ENCODE data around the gene VPS25.

DNA sequence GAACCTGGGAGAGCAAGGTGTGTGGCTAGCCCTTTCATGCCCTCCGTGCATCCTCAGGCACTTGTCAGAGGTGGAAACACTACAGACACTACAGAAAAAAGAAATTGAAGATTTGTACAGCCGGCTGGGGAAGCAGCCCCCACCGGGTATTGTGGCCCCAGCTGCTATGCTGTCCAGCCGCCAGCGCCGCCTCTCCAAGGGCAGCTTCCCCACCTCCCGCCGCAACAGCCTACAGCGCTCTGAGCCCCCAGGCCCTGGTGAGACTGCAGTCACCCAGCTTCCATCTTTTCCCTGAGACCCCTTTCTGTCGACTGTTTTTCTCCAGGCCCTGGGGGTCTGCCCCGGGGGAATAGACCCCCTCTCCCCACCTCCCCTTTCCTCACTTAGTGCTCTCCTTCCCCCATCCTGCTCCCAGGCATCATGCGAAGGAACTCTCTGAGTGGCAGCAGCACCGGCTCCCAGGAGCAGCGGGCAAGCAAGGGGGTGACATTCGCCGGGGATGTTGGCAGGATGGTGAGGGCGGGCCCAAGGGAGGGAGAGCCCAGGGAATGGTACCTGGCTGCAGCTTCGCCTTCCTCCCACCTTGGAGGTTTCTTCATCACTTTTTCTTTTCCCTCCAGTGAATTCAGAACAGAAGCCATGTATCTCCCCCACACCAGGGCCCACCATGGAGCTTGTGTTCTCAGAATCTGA is 23.0 kb downstream of the VPS25 start:
- TF ChIP-seq, protein P1, sequence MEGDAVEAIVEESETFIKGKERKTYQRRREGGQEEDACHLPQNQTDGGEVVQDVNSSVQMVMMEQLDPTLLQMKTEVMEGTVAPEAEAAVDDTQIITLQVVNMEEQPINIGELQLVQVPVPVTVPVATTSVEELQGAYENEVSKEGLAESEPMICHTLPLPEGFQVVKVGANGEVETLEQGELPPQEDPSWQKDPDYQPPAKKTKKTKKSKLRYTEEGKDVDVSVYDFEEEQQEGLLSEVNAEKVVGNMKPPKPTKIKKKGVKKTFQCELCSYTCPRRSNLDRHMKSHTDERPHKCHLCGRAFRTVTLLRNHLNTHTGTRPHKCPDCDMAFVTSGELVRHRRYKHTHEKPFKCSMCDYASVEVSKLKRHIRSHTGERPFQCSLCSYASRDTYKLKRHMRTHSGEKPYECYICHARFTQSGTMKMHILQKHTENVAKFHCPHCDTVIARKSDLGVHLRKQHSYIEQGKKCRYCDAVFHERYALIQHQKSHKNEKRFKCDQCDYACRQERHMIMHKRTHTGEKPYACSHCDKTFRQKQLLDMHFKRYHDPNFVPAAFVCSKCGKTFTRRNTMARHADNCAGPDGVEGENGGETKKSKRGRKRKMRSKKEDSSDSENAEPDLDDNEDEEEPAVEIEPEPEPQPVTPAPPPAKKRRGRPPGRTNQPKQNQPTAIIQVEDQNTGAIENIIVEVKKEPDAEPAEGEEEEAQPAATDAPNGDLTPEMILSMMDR (IDR thresholded peaks at IDR 0.05): no peak
- TF ChIP-seq POLR2A (IDR thresholded peaks at IDR 0.05): no peak
- TF ChIP-seq EP300 (IDR thresholded peaks at IDR 0.05): no peak
